GM10248 (cell line): ENCODE results near the gene NAXD.

Source experiments
- CTCF ChIA-PET: fragments of 300-600 bp; sonication (Branson Sonifier 250); formaldehyde crosslinking; extraction: SDS; loops from one replicate; lab custom pipeline; 2021; ENCODE audit warnings: antibody characterized with exemption; lab: Yijun Ruan, JAX
- POLR2A ChIA-PET: fragments of 350-650 bp; sonication (Branson Sonifier 250); formaldehyde crosslinking; extraction: SDS; loops from one replicate; lab custom pipeline; 2020; ENCODE audit warnings: antibody characterized with exemption; lab: Yijun Ruan, JAX
- DNase-seq: peaks from one replicate; pipeline ENCODE4 v3.0.0; 2012; ENCODE audit errors: extremely low spot score
- CTCF ChIP-seq: IDR thresholded peaks from 2 replicates; pipeline ENCODE4 v1.5.1; 2012; ENCODE audit warnings: mild to moderate bottlenecking, low read depth; ENCODE audit errors: extremely low read depth, missing control alignments, control extremely low read depth

The NAXD gene

GRCh38 chr13:110653851-110654250 lies 38.5 kb downstream of the NAXD start:
- TF ChIP-seq CTCF: no peak
- ChIA-PET CTCF (interaction anchor here (1.0 to 2.2 kb wide), 3 partner anchors 9 to 16 kb away, joined by 3 to 11 read pairs (median 7); no protein-coding TSS in a partner anchor), POLR2A (no interaction called here)
- no peak for DNase-seq

DNA sequence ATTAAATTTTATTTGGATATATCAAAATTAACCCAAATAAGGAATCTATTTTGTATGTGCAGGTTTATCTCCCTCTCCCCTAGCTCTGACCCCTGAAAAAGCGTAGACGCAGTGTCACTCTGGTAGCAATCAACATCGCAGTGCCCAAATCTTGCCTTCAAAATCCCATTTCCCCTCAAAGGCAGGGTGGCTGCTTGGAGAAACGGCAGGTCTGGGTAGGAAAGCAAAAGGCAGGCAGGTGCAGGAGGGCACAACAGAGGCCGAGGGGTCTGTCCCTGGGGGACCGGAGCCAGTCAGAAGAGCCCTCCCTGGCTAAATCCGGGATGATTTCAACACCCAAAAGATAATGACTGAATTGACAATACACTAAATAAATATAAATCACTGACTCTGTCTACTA lies 41.9 kb downstream of the NAXD start:
- CTCF ChIA-PET: interaction anchor here (1.1 kb wide), 1 partner anchor 9 kb away, joined by 4 read pairs; no protein-coding TSS in a partner anchor
- POLR2A ChIA-PET: no interaction called here
- TF ChIP-seq CTCF: no peak
- no peak for DNase-seq

GRCh38 chr13:110658218-110658911 lies 43.0 kb downstream of the NAXD start:
- DNase-seq: peak; percentile 57
- ChIA-PET CTCF (interaction anchor here (1.0 kb wide), 1 partner anchor 23 kb away, joined by 3 read pairs; no protein-coding TSS in a partner anchor), POLR2A (interaction anchor here (0.7 kb wide), 1 partner anchor 9 kb away, joined by 3 read pairs; no protein-coding TSS in a partner anchor)

DNA sequence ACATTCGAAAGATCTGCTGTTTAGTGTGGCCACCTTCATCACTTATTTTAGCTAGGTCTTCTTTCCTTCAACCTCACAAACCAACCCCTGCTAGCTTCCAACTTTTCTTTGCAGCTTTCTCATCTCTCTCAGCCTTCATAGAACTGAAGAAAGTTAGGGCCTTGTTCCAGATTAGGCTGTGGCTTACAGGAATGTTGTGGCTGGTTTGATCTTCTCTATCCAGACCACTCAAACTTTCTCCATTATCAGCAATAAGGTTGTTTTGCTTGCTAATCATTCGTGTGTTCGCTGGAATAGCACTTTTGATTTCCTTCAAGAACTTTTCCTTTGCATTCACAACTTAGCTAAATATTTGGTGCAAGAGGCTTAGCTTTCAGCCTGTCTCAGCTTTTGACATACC lies 45.9 kb downstream of the NAXD start:
- CTCF ChIA-PET: interaction anchor here (0.9 to 2.2 kb wide), 2 partner anchors 13 to 16 kb away, joined by 3 to 7 read pairs; no protein-coding TSS in a partner anchor

GRCh38 chr13:110662091-110662490 lies 46.7 kb downstream of the NAXD start:
- ChIA-PET POLR2A (no interaction called here), CTCF (interaction anchor here (1.0 to 2.2 kb wide), 2 partner anchors 14 to 16 kb away, joined by 3 to 7 read pairs; no protein-coding TSS in a partner anchor)
- no peak for DNase-seq
- TF ChIP-seq CTCF: no peak

More for the DNA sequence above, 45.9 kb downstream of the NAXD start:
- POLR2A ChIA-PET: no interaction called here
- no peak for TF ChIP-seq CTCF
- DNase-seq: no peak

DNA sequence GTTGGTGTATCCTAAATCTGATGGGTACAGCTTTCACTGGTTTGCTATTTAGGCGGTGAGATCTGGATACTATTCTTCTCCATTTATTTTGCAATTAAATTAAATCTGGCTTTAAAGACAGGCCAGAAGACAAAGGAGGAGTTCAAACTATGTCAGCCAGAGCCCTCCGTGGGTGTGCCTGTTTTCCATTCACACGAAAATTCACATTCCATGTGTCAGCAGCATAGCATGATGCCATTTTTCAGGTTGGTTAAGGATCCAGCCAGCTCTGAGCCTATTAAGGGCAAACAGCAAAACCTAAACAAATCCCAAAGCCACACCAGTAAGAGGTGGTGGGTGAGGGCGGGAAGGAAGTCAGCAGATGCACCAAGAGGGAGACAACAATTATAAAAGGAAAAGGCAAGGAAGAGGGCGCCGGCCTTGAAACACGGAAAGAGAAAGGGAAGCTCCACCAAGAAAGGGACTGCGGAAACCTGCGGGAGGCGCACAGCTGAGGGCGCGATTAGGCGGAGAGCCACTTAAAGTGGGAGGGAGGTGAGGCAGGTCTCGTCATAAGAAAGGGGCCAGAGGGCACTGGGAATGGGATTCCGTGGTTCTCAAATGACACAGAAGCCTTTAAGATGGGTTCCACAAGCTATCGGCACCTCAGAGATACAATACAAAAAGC lies 47.6 kb downstream of the NAXD start:
- ChIA-PET POLR2A (no interaction called here), CTCF (interaction anchor here (1.0 kb wide), 1 partner anchor 17 kb away, joined by 3 read pairs; no protein-coding TSS in a partner anchor)
- TF ChIP-seq CTCF: no peak
- no peak for DNase-seq
